Activated CD4-positive, alpha-beta T cell treated with anti-CD3 and anti-CD28 coated beads, Interleukin-2, amount 10 ng/mL, durations not matched to agents 7 days and 5 days (primary cell): ENCODE measurements around the gene SNTB2. TPM values are rescaled to one million over a fixed set of nuclear protein-coding genes. Genes with fewer than 3 reads are reported as not detected.
A peak's percentile ranks its signal among the peaks of the same experiment; 100 is the strongest.
"Not testable (repeated sequence)": the region's sequence is repeated elsewhere in the genome, so short reads cannot be mapped to it uniquely, and the experiment has no call there.

Source experiments
- CTCF ChIA-PET: fragments of 350-600 bp; sonication (Branson Sonifier 250); formaldehyde crosslinking; loops from one replicate; lab custom pipeline; 2021; ENCODE audit warnings: antibody characterized with exemption; lab: Charles Lee
- POLR2A ChIA-PET: fragments of 350-600 bp; sonication (Branson Sonifier 250); formaldehyde crosslinking; loops from one replicate; lab custom pipeline; 2021; ENCODE audit warnings: antibody characterized with exemption; lab: Charles Lee
- DNase-seq: peaks from one replicate; pipeline ENCODE4 v3.0.0-alpha.2; 2020
- H3K27ac Mint-ChIP-seq: one replicate; pipeline ENCODE4 v1.8.0; 2021; ENCODE audit warnings: mild to moderate bottlenecking, moderate library complexity, mixed read lengths
- H3K27me3 Mint-ChIP-seq: one replicate; pipeline ENCODE4 v1.8.0; 2021; ENCODE audit warnings: mixed read lengths
- H3K36me3 Mint-ChIP-seq: one replicate; pipeline ENCODE4 v1.8.0; 2021; ENCODE audit warnings: low read depth, mixed read lengths
- H3K4me1 Mint-ChIP-seq: one replicate; pipeline ENCODE4 v1.8.0; 2021; ENCODE audit warnings: mixed read lengths
- H3K4me3 Mint-ChIP-seq: one replicate; pipeline ENCODE4 v1.8.0; 2021; ENCODE audit warnings: mild to moderate bottlenecking, moderate library complexity, mixed read lengths
- H3K9me3 Mint-ChIP-seq: one replicate; pipeline ENCODE4 v1.8.0; 2021; ENCODE audit warnings: mixed read lengths
- total RNA-seq, 2 experiments: library from RNA; stranded (reverse); gene quantifications; one replicate each; pipeline ENCODE4 v1.2.3, GENCODE V29; 2021

Gene SNTB2
- 10 to 100 TPM; 20.2 to 25.3 TPM for total RNA-seq

DNA sequence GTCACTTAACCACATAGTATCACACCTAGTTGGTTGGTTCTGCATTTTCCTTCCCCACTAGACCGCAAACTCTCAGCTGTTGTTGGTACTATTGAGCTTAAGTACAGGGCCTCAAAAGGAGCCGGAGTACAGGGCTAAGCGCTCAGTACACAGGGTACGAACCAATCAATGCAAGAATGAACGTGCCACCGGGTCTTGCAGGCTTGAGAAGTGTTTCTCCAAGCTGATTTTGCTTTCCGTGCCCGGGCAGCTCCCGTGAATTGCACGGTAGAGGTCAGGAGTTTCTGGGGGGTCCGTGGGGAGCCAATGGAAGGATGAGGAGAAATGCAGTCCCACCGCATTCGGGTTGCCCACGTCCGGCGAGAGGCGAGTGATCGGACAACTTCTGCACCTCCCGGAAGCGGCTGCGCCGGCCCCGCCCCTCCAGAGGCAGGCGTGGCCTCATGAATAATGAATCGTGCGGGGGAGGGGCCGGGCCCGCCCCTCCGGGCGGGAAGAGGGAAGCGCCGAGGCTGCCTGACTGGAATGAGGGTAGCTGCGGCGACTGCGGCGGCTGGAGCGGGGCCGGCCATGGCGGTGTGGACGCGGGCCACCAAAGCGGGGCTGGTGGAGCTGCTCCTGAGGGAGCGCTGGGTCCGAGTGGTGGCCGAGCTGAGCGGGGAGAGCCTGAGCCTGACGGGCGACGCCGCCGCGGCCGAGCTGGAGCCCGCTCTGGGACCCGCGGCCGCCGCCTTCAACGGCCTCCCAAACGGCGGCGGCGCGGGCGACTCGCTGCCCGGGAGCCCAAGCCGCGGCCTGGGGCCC, at the start of gene SNTB2:
Gene SNTB2, plus strand, starts transcription at position 523 of the 804 bp plus-strand sequence. Its CDS starts 3 bp downstream, at position 526.
- H3K9me3 Mint-ChIP-seq, result peaks cover 2% of the 10 kb centered on the region
- H3K27me3 Mint-ChIP-seq, result no peaks in the 10 kb centered on the region
- H3K4me3 Mint-ChIP-seq, result peak within 1 kb of the TSS; percentile 91
- POLR2A ChIA-PET, result interaction anchor here (0.6 to 0.8 kb wide), 3 partner anchors 21 to 959 kb away, joined by 4 to 5 read pairs (median 4); no protein-coding TSS in a partner anchor
- H3K27ac Mint-ChIP-seq, result peak within 1 kb of the TSS; percentile 97
- H3K36me3 Mint-ChIP-seq, result peaks cover 12% of the 10 kb centered on the region
- CTCF ChIA-PET, result interaction anchor here (0.6 to 1.7 kb wide), 8 partner anchors 11 to 1144 kb away, joined by 3 to 6 read pairs (median 3); no protein-coding TSS in a partner anchor
- peak; percentile 88 for DNase-seq
- H3K4me1 Mint-ChIP-seq, result peaks cover 49% of the 10 kb centered on the region

DNA sequence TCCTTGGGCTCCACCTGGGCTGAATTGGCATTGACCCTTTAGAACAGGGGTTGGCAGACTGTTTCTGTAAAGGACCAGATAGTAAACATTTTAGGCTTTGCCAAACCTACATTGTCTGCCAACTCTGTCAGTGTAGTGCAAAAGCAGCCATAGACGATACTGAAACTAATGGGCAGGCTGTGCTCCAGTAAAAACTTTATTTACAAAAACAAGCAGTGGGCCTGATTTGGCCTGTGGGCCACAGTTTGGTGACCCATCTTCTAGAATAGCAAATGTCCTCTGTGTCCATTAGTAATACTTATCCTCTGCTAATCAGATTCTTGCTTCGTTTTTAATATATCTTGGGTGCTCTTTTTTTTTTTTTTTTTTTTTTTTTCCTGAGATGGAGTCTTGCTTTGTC, 48.4 kb upstream of the SNTB2 start:
- Mint-ChIP-seq H3K4me1 (peaks cover 26% of the 10 kb centered on the region), H3K9me3 (no peaks in the 10 kb centered on the region), H3K4me3 (no peak overlapping the region), H3K36me3 (peaks cover 64% of the 10 kb centered on the region), H3K27ac (no peak overlapping the region), H3K27me3 (no peaks in the 10 kb centered on the region)
- CTCF ChIA-PET, result no interaction called here
- POLR2A ChIA-PET, result no interaction called here
- no peak for DNase-seq

DNA sequence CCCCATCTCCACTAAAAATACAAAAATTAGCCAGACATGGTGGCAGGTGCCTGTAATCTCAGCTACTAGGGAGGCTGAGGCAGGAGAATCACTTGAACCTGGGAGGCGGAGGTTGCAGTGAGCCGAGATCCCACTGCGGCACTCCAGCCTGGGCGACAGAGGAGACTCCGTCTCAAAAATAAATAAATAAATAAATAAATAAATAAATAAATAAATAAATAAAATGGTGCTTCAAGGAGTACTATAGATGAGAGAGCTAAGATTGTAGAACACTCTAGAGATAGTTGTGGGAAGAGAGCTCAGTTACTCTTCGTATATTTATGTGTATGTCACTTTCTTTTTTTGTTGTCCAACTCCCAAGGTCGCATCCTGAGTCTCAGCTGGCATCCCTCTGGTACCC, 47.5 kb upstream of the SNTB2 start:
- H3K4me3 Mint-ChIP-seq, POLR2A ChIA-PET, H3K27ac Mint-ChIP-seq, H3K27me3 Mint-ChIP-seq, DNase-seq, H3K9me3 Mint-ChIP-seq: not testable (repeated sequence)
- H3K4me1 Mint-ChIP-seq, result peaks cover 19% of the 10 kb centered on the region
- CTCF ChIA-PET, result interaction anchor here (0.9 to 1.8 kb wide), 3 partner anchors 11 to 146 kb away, joined by 3 to 5 read pairs (median 3); no protein-coding TSS in a partner anchor
- H3K36me3 Mint-ChIP-seq, result peaks cover 60% of the 10 kb centered on the region

DNA sequence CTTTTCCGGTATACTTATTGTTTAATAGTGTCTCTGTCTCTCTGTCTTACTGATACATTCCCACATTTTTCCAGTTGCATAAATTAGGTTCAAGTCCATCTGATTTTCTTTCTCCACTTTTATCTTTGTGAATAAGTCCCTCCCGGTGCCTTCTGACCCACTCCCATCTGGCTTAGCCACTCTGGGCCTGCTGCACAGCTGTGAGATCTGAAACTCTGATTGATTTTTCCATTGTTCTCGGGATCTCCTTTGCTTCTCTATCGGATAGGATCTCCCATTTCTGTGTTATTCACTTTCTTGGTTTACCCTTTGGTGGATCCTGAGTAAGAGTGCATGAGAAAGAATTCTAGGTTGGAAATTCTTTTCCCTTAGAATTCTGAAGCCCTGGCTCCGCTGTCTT, 46.0 kb upstream of the SNTB2 start:
- DNase-seq, result no peak
- H3K4me3 Mint-ChIP-seq, result no peak overlapping the region
- H3K9me3 Mint-ChIP-seq, result no peaks in the 10 kb centered on the region
- no peak overlapping the region for H3K27ac Mint-ChIP-seq
- H3K36me3 Mint-ChIP-seq, result peaks cover 61% of the 10 kb centered on the region
- CTCF ChIA-PET, result interaction anchor here (0.6 to 1.8 kb wide), 2 partner anchors 9 to 1871 kb away, joined by 5 to 6 read pairs; no protein-coding TSS in a partner anchor
- no peaks in the 10 kb centered on the region for H3K27me3 Mint-ChIP-seq
- H3K4me1 Mint-ChIP-seq, result peaks cover 13% of the 10 kb centered on the region
- POLR2A ChIA-PET, result no interaction called here

DNA sequence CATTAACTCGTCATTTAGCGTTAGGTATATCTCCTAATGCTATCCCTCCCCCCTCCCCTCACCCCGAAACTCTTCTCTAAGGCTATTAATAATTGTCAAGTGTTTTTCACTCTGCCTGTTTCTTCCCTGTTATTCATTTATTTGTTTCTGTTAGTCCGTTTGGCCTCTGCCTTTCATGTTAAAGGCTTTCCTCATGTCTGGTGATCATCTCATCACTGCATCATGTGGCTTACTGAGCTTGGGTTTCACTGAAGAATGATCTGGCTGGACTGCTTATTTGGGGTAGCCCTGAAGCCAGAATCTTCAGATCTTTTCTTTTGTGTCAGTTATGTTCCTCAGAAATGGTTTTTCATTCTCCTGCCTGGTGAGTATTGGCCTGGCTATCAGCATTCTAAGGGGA, 45.0 kb upstream of the SNTB2 start:
- POLR2A ChIA-PET, result no interaction called here
- Mint-ChIP-seq H3K36me3 (peaks cover 60% of the 10 kb centered on the region), H3K9me3 (no peaks in the 10 kb centered on the region), H3K27me3 (no peaks in the 10 kb centered on the region), H3K4me3 (no peak overlapping the region), H3K4me1 (peaks cover 6% of the 10 kb centered on the region), H3K27ac (no peak overlapping the region)
- DNase-seq, result no peak
- CTCF ChIA-PET, result interaction anchor here (1.3 kb wide), 1 partner anchor 43 kb away, joined by 3 read pairs; no protein-coding TSS in a partner anchor

DNA sequence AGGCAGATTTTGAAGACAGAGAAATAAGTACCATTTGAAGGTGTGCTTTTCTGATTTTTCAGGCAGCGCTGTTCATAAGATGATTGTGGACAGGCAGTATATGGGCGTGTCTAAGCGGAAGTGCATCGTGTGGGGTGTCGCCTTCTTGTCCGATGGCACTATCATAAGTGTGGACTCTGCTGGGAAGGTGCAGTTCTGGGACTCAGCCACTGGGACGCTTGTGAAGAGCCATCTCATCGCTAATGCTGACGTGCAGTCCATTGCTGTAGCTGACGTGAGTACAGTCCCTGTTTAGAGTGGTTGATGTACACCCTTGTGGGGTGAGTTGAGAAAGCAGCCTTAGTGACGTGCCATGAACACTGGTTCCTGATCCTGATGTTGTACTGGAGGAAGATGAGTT, 43.8 kb upstream of the SNTB2 start:
- no peak for DNase-seq
- POLR2A ChIA-PET, result no interaction called here
- CTCF ChIA-PET, result no interaction called here
- Mint-ChIP-seq H3K4me1 (no peaks in the 10 kb centered on the region), H3K36me3 (peaks cover 55% of the 10 kb centered on the region), H3K4me3 (no peak overlapping the region), H3K27me3 (no peaks in the 10 kb centered on the region), H3K27ac (no peak overlapping the region), H3K9me3 (no peaks in the 10 kb centered on the region)

DNA sequence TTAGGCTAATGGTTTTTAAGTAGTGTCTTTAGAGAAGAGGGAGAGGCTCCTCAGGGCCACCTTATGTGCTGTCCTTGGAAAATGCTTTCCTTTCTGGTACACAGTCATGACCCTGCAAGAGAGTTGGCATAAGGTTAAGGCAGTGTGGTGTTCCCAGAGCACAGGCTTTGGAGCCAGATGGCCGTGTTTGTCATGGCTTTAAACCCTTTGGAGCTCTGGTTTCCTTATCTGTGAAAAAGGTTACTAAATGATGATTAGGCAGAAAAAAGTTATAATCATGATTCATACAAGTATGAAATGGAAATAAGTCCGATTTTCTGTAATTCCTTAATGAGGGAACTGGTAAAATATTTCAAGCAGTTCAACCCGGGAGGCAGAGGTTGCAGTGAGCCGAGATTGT, 41.3 kb upstream of the SNTB2 start:
- Mint-ChIP-seq H3K27ac (peak overlapping the region; percentile 44), H3K4me1 (no peaks in the 10 kb centered on the region), H3K27me3 (no peaks in the 10 kb centered on the region), H3K4me3 (no peak overlapping the region), H3K9me3 (no peaks in the 10 kb centered on the region), H3K36me3 (peaks cover 44% of the 10 kb centered on the region)
- CTCF ChIA-PET, result no interaction called here
- POLR2A ChIA-PET, result no interaction called here
- DNase-seq, result no peak

DNA sequence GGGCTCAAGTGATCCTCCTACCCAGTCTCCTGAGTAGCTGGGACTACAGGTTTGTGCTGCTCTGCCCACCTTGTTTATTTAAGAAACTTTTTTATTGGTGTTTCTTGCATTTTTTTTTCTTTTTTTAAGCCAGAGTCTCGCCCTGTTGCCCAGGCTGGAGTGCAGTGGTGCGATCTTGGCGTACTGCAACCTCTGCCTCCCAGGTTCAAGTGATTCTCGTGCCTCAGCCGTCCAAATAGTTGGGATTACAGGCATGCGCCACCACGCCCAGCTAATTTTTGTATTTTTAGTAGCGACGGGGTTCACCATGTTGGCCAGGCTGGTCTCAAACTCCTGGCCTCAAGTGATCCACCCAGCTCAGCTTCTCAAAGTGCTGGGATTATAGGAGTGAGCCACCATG, 37.3 kb upstream of the SNTB2 start:
- H3K27ac Mint-ChIP-seq, H3K27me3 Mint-ChIP-seq, H3K4me3 Mint-ChIP-seq, H3K4me1 Mint-ChIP-seq, POLR2A ChIA-PET, H3K9me3 Mint-ChIP-seq, DNase-seq: not testable (repeated sequence)
- CTCF ChIA-PET, result interaction anchor here (0.6 to 3.5 kb wide), 10 partner anchors 9 to 363 kb away, joined by 3 to 18 read pairs (median 5); partner anchors contain the start of genes CHTF8 and UTP4
- peaks cover 44% of the 10 kb centered on the region for H3K36me3 Mint-ChIP-seq

DNA sequence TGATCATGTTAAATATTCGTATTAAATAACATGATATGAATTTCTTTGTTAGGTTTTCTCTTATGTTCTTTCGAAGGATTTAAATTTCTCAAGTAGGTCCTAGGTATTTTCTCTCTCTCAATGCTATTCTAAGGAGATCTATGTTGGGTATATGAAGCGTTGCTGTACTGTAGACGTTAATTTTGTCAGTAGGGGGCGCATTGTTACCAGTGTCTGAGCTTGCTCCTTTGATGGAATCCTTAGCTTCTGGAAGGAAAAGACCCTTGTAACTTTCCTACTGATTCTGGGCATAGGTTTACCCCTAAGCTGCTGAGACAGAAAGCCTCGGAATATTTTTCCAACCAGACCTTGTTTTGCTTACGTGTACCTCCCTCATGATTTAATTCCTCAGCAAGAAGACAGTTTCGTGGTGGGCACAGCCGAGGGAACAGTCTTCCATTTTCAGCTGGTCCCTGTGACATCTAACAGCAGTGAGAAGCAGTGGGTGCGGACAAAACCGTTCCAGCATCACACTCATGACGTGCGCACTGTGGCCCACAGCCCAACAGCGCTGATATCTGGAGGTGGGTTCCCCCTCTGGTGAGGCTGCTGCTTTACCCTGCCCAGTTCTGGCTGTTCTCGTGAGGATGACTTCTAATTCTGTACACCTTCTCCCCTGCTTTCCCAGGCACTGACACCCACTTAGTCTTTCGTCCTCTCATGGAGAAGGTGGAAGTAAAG, 36.7 kb upstream of the SNTB2 start:
- Mint-ChIP-seq H3K27me3 (no peaks in the 10 kb centered on the region), H3K27ac (no peak overlapping the region), H3K4me3 (no peak overlapping the region), H3K36me3 (peaks cover 47% of the 10 kb centered on the region), H3K9me3 (no peaks in the 10 kb centered on the region), H3K4me1 (no peaks in the 10 kb centered on the region)
- ChIA-PET CTCF (interaction anchor here (0.6 to 3.5 kb wide), 17 partner anchors 9 to 671 kb away, joined by 3 to 18 read pairs (median 4); partner anchors contain the start of genes CHTF8, SNTB2 and UTP4), POLR2A (no interaction called here)
- DNase-seq, result peak; percentile 76

DNA sequence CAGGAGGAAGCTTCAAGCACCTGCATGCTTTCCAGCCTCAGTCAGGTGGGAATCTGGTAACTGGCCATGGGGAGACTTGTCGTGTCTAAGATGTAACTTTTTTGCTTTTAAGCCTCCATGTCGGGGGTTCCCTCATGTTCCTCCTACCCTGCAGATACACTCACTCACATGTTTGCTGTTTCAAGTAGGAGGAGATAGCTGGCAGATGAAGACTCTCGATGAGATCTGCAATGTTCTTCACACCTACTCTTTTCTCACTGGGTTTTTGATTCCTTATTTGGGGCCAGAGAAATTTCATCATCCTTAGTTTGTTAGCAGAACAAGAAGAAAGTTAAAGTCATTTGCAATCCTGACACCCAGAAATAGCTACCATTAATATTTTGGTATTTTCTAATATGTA, 29.8 kb upstream of the SNTB2 start:
- H3K27ac Mint-ChIP-seq, result no peak overlapping the region
- H3K36me3 Mint-ChIP-seq, result peaks cover 61% of the 10 kb centered on the region
- H3K4me1 Mint-ChIP-seq, result peaks cover 2% of the 10 kb centered on the region
- ChIA-PET POLR2A (no interaction called here), CTCF (interaction anchor here (0.9 to 2.3 kb wide), 4 partner anchors 8 to 129 kb away, joined by 3 to 9 read pairs (median 4); no protein-coding TSS in a partner anchor)
- DNase-seq, result no peak
- no peaks in the 10 kb centered on the region for H3K27me3 Mint-ChIP-seq
- H3K4me3 Mint-ChIP-seq, result no peak overlapping the region
- H3K9me3 Mint-ChIP-seq, result no peaks in the 10 kb centered on the region

DNA sequence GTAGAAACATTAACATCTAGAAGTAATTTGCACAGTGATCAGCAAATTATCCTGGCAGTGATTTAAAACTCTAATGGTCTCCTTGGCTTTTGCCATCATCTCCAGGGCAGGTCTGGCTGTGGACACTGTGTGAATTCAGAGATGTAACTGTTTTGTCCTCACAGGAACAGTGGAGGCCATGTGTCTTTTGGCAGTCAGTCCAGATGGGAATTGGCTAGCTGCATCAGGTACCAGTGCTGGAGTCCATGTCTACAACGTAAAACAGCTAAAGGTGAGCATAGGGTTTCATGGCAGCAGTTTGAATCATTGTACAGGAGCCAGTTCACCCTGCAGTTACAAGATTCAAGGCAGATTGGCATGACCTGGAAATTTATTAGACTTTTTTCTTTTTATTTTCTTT, 26.8 kb upstream of the SNTB2 start:
- H3K27ac Mint-ChIP-seq, result no peak overlapping the region
- H3K4me1 Mint-ChIP-seq, result peaks cover 7% of the 10 kb centered on the region
- ChIA-PET CTCF (interaction anchor here (2.7 kb wide), 1 partner anchor 10 kb away, joined by 7 read pairs; no protein-coding TSS in a partner anchor), POLR2A (no interaction called here)
- peaks cover 60% of the 10 kb centered on the region for H3K36me3 Mint-ChIP-seq
- H3K27me3 Mint-ChIP-seq, result no peaks in the 10 kb centered on the region
- no peak overlapping the region for H3K4me3 Mint-ChIP-seq
- no peak for DNase-seq
- H3K9me3 Mint-ChIP-seq, result no peaks in the 10 kb centered on the region

DNA sequence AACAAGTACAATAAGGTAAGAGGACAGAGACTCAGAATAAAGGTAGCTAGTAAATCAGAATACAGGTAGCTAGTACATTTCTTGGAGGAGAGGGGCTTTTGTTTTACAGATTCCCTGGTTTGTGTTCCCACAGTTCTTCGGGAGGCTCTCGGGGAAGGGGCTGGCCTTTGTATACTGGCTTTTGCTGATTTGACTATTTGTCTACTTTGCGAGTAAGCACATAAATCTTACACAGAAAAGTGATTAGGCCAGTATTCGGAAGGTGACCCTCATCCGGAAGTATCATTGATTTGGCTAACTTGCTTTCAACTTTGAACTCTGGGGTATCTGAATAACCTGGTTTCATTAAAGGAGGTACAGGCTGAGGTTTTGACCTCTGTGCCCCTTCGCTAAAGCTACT, 21.4 kb upstream of the SNTB2 start:
- H3K9me3 Mint-ChIP-seq, result no peaks in the 10 kb centered on the region
- H3K27me3 Mint-ChIP-seq, result no peaks in the 10 kb centered on the region
- peaks cover 35% of the 10 kb centered on the region for H3K4me1 Mint-ChIP-seq
- H3K36me3 Mint-ChIP-seq, result peaks cover 64% of the 10 kb centered on the region
- ChIA-PET POLR2A (interaction anchor here (0.6 to 1.4 kb wide), 2 partner anchors 21 to 1144 kb away, joined by 4 read pairs; partner anchors contain the start of gene SNTB2), CTCF (interaction anchor here (1.5 to 4.7 kb wide), 4 partner anchors 8 to 21 kb away, joined by 5 to 34 read pairs (median 10); partner anchors contain the start of gene SNTB2)
- DNase-seq, result no peak
- H3K27ac Mint-ChIP-seq, result no peak overlapping the region
- H3K4me3 Mint-ChIP-seq, result no peak overlapping the region
